Stimulated activated CD8-positive, alpha-beta memory T cell treated with anti-CD3 and anti-CD28 coated beads, Interleukin-15, amount 100 ng/mL, for 24 hours (primary cell): ENCODE measurements around the gene ADD3.
"Not testable (repeated sequence)": the region's sequence is repeated elsewhere in the genome, so short reads cannot be mapped to it uniquely, and the experiment has no call there.

ENCODE experiments used
- DNase-seq: peaks from one replicate; pipeline ENCODE4 v3.0.0-alpha.2; 2020; ENCODE audit warnings: low read depth

Gene ADD3

GRCh38 chr10:110109511-110109910 lies 101.7 kb downstream of the ADD3 start:
- DNase-seq, result no peak

- no peak for DNase-seq
Observed at GRCh38 chr10:110110338-110110737, 102.6 kb downstream of the ADD3 start.

- DNase-seq, result no peak
Observed at GRCh38 chr10:110113670-110114337, 106.0 kb downstream of the ADD3 start.

- not testable (repeated sequence) for DNase-seq
Observed at GRCh38 chr10:110114668-110115067, 106.9 kb downstream of the ADD3 start.

DNA sequence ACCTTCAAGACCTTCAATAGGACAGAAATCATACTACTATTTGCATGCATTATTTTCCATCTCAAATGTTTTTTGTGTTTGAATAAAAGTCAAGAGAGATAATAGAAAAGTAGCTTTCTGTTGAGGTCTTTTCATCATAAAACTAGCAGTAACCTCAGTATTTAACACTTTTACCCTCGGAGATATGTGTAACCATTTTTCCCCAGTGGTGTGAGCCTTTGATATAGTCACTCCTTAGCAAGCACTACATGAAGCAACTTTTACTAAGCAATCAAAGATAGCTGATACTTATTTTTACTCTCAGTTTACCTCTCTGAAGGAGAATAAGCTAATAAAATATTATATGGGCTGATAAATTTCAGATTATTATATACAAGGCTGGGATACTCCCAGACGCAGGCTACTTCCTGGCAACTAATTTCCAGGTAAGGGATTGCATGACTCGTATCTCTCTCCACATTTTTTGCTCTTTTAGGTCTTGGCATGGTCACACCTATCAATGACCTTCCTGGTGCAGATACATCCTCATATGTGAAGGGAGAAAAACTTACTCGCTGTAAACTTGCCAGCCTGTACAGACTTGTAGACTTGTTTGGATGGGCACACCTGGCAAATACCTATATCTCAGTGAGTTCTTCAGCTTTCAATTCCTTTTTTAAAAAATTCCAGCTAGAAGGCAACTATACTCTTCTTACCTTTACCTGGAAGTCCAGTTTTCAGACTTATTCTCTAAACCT lies 108.2 kb downstream of the ADD3 start:
- DNase-seq, result no peak

DNA sequence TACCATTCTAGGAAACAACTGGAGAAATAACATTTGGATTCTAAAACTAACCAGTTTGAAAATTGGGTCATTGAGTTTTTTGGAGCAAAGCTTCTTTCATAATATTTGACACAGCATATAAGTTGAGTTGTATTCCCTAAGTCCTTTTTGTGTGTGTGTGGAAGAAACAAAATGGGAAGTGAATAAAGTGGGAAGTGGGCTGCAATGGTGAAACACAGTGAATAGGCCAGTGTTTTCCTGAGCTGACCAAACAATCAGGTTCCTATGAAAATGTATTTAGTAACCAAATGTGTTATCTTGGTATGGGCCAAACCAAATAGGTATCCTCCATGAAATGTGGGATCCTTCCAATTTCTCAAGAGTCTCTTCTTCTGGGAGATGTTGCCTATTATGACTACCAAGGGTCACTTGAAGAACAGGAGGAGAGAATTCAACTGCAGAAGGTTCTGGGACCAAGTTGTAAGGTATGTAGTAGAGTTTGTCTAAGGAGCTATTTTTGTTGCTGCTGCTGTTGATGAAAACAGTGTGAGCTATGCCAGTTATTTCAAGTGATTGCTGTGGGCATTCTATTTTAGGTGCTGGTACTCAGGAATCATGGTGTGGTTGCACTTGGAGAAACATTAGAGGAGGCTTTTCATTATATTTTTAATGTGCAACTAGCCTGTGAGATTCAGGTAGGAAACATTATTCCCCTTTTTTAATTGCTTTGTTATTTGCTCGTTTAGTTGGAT lies 111.3 kb downstream of the ADD3 start:
- no peak for DNase-seq

DNA sequence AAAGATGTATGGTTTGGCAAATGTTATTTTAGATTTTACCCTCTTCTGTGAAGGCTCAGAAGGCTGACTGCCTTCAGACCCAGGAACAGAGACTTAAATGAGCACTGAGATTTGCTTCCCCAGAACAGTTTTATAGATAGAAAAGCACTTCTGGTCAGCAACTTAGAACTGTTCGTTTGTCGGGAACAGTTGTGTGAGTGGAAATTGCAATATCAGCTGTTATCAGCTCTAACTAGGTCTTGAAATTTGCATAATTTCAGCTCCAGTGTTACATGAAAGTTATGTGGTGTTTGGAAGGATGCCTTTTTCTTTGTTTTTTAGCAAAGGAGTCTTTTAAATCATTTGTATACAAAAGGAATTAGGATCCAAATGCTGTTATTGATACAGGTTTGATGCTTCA lies 115.8 kb downstream of the ADD3 start:
- DNase-seq, result no peak

DNA sequence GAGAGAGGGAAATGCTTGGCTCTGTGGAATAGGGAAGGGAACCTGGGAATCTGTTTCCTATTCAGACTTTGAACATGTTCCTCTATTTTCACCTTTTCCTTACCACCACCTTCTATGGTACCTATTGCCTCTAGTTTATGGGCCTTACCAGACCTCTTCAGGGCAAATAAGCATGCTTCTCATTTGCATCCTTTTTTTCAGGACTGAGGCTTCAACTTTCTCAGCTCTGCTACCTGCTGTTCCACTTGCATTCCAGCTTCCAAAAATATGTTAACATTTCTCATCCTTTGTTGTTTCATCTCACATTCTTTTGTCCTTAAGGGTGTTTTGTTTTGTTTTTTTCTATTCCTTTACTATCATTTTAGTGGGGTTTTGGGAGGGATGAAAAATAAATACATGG lies 121.7 kb downstream of the ADD3 start:
- DNase-seq, result no peak

GRCh38 chr10:110134917-110135316 lies 127.1 kb downstream of the ADD3 start:
- DNase-seq, result no peak

DNA sequence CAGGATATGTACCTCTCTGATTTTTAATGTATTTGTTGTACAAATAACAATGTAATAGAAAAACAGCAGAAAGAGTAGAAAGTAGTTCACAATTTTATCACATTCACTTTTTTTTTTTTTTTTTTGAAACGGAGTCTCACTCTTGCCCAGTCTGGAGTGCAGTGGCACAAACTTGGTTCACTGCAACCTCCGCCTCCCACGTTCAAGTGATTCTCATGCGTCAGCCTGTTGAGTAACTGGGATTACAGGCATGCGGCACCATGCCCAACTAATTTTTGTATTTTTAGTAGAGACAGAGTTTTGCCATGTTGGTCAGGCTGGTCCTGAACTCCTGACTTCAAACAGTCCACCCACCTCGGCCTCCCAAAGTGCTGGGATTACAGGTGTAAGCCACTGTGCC lies 128.1 kb downstream of the ADD3 start:
- not testable (repeated sequence) for DNase-seq

- DNase-seq, result no peak
Observed at GRCh38 chr10:110137142-110137545, 129.4 kb downstream of the ADD3 start.

- DNase-seq, result no peak
Observed at GRCh38 chr10:110138197-110138812, 130.5 kb downstream of the ADD3 start.

DNA sequence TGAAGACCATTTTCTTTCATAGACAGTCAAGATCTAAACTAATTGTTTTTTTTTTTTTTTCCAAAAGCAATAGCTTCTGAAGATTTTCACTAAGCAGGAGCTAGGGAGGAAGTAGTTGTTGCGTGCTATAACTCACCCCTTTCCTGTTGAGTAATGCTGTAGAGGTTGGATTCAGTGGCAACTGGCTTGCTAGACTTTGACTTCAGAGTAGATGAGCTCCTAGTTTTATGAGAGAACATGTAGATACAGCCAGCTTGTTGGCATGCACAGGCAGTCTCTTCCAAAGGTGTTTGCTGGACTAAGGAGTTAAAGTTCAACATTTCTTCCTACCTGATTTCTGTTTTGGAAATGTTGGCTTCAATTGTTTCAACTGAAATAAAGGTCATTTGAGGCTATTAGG lies 133.4 kb downstream of the ADD3 start:
- no peak for DNase-seq

- DNase-seq, result no peak
Observed at GRCh38 chr10:110141871-110142635, 134.3 kb downstream of the ADD3 start.

- no peak for DNase-seq
Observed at GRCh38 chr10:110142965-110143364, 135.2 kb downstream of the ADD3 start.

DNA sequence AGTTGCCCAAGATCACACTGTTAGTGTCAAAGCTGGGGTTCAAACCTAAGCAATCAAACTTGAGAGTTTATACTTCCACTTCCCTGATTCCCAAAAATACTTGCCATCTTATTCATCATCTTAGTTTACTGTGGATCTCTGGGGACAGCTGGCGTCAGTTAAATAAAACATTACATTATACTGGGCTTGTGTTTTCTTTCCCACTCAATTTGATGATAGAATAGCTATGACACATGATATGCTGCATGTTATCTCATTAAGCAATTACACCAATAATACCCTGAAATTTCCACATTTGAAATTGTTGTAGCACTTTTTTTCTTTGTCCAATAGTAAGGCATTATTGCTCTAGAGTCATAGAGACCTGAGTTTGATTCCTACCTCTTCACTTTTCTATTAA lies 136.7 kb downstream of the ADD3 start:
- no peak for DNase-seq

DNA sequence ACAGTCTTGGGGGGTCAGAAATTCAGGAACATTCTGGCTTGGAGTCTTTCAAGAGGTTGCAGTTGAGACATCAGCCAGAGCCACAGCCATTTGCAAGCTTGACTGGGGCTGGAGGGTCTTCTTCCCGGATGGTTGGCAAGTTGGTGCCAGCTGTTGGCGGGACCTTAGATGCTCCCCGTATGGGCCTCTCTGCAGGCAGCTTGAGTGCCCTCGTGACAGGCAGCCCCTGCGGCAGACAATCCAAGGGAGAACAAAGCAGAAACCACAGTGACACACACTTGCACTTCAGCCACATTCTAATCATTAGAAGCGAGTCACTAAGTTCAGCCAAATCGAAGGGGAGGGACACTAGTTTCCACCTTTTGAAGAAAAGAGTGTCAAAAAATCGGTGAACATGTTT lies 140.2 kb downstream of the ADD3 start:
- DNase-seq, result no peak

GRCh38 chr10:110149259-110149658 lies 141.5 kb downstream of the ADD3 start:
- no peak for DNase-seq

- no peak for DNase-seq
Observed at GRCh38 chr10:110150046-110150445, 142.3 kb downstream of the ADD3 start.

- no peak for DNase-seq
Observed at GRCh38 chr10:110150981-110151380, 143.2 kb downstream of the ADD3 start.

DNA sequence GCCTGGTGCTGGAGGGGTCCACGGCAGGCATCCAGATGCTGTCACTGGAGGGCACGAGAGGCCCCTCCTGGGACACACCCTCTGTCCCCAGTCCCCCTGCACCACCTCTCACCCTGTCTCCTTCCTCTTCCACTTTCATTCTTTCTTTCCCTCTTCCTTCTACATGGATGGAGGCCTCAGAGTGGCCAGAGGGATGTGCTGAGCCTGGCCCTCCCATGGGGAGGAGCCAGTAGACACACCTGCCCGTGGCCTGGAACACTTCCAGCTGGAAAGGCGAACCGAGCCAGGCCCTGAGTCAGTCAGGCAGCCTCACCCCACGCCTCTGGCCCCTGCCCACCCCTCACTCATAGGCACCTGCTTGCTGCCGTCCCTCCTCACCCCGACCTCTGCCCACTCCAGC lies 143.7 kb downstream of the ADD3 start:
- DNase-seq, result no peak

GRCh38 chr10:110151971-110152370 lies 144.2 kb downstream of the ADD3 start:
- no peak for DNase-seq
